Activated T-helper 1 cell treated with anti-CD3 and anti-CD28 coated beads, Interleukin-12 subunit alpha, Interleukin-12 subunit beta, Interleukin-2, Interleukin-4 antibody, amounts not matched to agents 30 ng/mL and 10 ng/mL and 1 ng/mL, durations not matched to agents 14 hours and 24 hours and 36 hours (primary cell): Measurements from ENCODE around the gene ARMH3. TPM values are rescaled to one million over a fixed set of nuclear protein-coding genes. Genes with fewer than 3 reads are reported as not detected.

Experiments used
- DNase-seq: peaks from one replicate; pipeline ENCODE4 v3.0.0; 2021; ENCODE audit warnings: low spot score
- H3K27ac Mint-ChIP-seq: one replicate; pipeline ENCODE4 v1.8.0; 2021; ENCODE audit warnings: mild to moderate bottlenecking, mixed read lengths
- H3K27me3 Mint-ChIP-seq: one replicate; pipeline ENCODE4 v1.8.0; 2022; ENCODE audit warnings: mild to moderate bottlenecking, moderate library complexity, mixed read lengths; ENCODE audit not compliant: insufficient read depth
- H3K36me3 Mint-ChIP-seq: one replicate; pipeline ENCODE4 v1.8.0; 2021; ENCODE audit warnings: low read depth, mixed read lengths
- H3K4me1 Mint-ChIP-seq: one replicate; pipeline ENCODE4 v1.8.0; 2021; ENCODE audit warnings: low read depth, mixed read lengths
- H3K4me3 Mint-ChIP-seq: one replicate; pipeline ENCODE4 v1.8.0; 2021; ENCODE audit warnings: mild to moderate bottlenecking, moderate library complexity, mixed read lengths
- H3K9me3 Mint-ChIP-seq: one replicate; pipeline ENCODE4 v1.8.0; 2021; ENCODE audit warnings: mixed read lengths
- intact Hi-C: fragments of 100-400 bp; cut with micrococcal nuclease; formaldehyde crosslinking; loops from one replicate; pipeline ENCODE4 v1.15.1; 2024
- total RNA-seq: library from RNA; stranded (reverse); gene quantifications from 2 replicates; pipeline ENCODE4 v1.2.3, GENCODE V29; 2022

ARMH3 gene
- total RNA-seq, 1 donor from 2014 or later = 21.5 TPM

GRCh38 chr10:101939008-101939648 is 116.8 kb downstream of the ARMH3 start:
- Mint-ChIP-seq H3K9me3 (no peaks in the 10 kb centered on the region), H3K27ac (no peak overlapping the region), H3K4me1 (peaks cover 4% of the 10 kb centered on the region), H3K4me3 (no peak overlapping the region), H3K27me3 (no peaks in the 10 kb centered on the region), H3K36me3 (peaks cover 17% of the 10 kb centered on the region)
- DNase-seq = no peak
- intact Hi-C loops = no loop called here

GRCh38 chr10:101938305-101939007 is 117.5 kb downstream of the ARMH3 start:
- no peak overlapping the region for H3K27ac Mint-ChIP-seq
- intact Hi-C loops = no loop called here
- H3K27me3 Mint-ChIP-seq = no peaks in the 10 kb centered on the region
- H3K9me3 Mint-ChIP-seq = no peaks in the 10 kb centered on the region
- no peak for DNase-seq
- peaks cover 18% of the 10 kb centered on the region for H3K36me3 Mint-ChIP-seq
- H3K4me1 Mint-ChIP-seq = peaks cover 4% of the 10 kb centered on the region
- no peak overlapping the region for H3K4me3 Mint-ChIP-seq

- intact Hi-C loops = no loop called here
- Mint-ChIP-seq H3K36me3 (peaks cover 24% of the 10 kb centered on the region), H3K27me3 (no peaks in the 10 kb centered on the region), H3K4me1 (peaks cover 13% of the 10 kb centered on the region), H3K9me3 (no peaks in the 10 kb centered on the region), H3K27ac (no peak overlapping the region), H3K4me3 (no peak overlapping the region)
- DNase-seq = no peak
These were observed 120.5 kb downstream of the ARMH3 start for GRCh38 chr10:101935431-101935830.

DNA sequence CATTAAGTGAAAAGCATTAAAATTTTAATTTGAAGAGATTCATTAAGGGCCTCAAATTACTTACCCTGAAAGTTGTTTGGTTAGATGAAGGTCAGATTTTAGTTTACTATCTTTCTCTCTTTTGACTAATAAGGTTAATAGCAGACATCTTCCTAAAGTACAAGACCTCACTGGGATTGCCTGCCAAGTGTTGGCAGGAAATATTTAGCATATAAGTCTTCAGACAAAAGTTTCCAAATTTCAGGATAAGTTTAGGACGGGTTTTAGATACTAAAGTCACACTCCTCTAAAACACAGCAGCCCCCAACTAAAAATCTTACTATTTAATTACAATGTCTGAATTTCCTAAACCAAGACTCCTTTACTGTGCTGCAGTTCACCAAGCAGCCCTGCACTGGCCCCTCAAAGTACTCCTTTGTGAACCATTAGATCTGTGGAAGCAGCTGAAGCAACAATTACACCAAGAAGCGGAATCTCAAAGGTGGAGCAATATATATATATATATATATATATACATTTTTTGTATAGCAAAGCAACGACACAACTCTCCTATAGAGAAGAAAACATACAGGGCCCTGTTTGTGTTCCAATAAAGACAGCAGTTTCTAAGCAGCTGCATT is 121.2 kb downstream of the ARMH3 start:
- Mint-ChIP-seq H3K36me3 (peaks cover 23% of the 10 kb centered on the region), H3K4me1 (peaks cover 13% of the 10 kb centered on the region), H3K4me3 (no peak overlapping the region), H3K27ac (no peak overlapping the region), H3K27me3 (no peaks in the 10 kb centered on the region), H3K9me3 (no peaks in the 10 kb centered on the region)
- no peak for DNase-seq
- intact Hi-C loops = loop anchor here (5.0 kb wide), 1 partner anchor 38 kb away; no protein-coding TSS in a partner anchor

GRCh38 chr10:101933976-101934375 is 122.0 kb downstream of the ARMH3 start:
- H3K27ac Mint-ChIP-seq = no peak overlapping the region
- intact Hi-C loops = loop anchor here (5.0 kb wide), 1 partner anchor 38 kb away; no protein-coding TSS in a partner anchor
- peaks cover 20% of the 10 kb centered on the region for H3K36me3 Mint-ChIP-seq

GRCh38 chr10:101932183-101932582 is 123.8 kb downstream of the ARMH3 start:
- peak overlapping the region; percentile 20 for H3K27ac Mint-ChIP-seq
- intact Hi-C loops = loop anchor here (5.0 kb wide), 1 partner anchor 40 kb away; no protein-coding TSS in a partner anchor
- no peaks in the 10 kb centered on the region for H3K9me3 Mint-ChIP-seq

More at GRCh38 chr10:101933976-101934375, 122.0 kb downstream of the ARMH3 start:
- Mint-ChIP-seq H3K9me3 (no peaks in the 10 kb centered on the region), H3K4me1 (peaks cover 13% of the 10 kb centered on the region), H3K27me3 (no peaks in the 10 kb centered on the region), H3K4me3 (no peak overlapping the region)
- DNase-seq = no peak

GRCh38 chr10:101925027-101925426 is 130.9 kb downstream of the ARMH3 start:
- peaks cover 16% of the 10 kb centered on the region for H3K4me1 Mint-ChIP-seq
- intact Hi-C loops = no loop called here
- no peaks in the 10 kb centered on the region for H3K27me3 Mint-ChIP-seq
- no peak overlapping the region for H3K27ac Mint-ChIP-seq
- H3K9me3 Mint-ChIP-seq = no peaks in the 10 kb centered on the region
- DNase-seq = no peak
- H3K4me3 Mint-ChIP-seq = no peak overlapping the region
- peaks cover 9% of the 10 kb centered on the region for H3K36me3 Mint-ChIP-seq

More at GRCh38 chr10:101932183-101932582, 123.8 kb downstream of the ARMH3 start:
- Mint-ChIP-seq H3K27me3 (no peaks in the 10 kb centered on the region), H3K4me3 (no peak overlapping the region), H3K4me1 (peaks cover 9% of the 10 kb centered on the region), H3K36me3 (peaks cover 16% of the 10 kb centered on the region)
- no peak for DNase-seq

- Mint-ChIP-seq H3K36me3 (peaks cover 11% of the 10 kb centered on the region), H3K4me3 (no peak overlapping the region), H3K27me3 (no peaks in the 10 kb centered on the region), H3K9me3 (no peaks in the 10 kb centered on the region), H3K27ac (no peak overlapping the region), H3K4me1 (peaks cover 19% of the 10 kb centered on the region)
- intact Hi-C loops = no loop called here
- DNase-seq = no peak
These were observed 132.7 kb downstream of the ARMH3 start for GRCh38 chr10:101923256-101923655.

- intact Hi-C loops = no loop called here
- Mint-ChIP-seq H3K27ac (no peak overlapping the region), H3K9me3 (no peaks in the 10 kb centered on the region), H3K27me3 (no peaks in the 10 kb centered on the region), H3K4me3 (no peak overlapping the region), H3K36me3 (peaks cover 11% of the 10 kb centered on the region), H3K4me1 (peaks cover 19% of the 10 kb centered on the region)
- DNase-seq = no peak
These were observed 133.1 kb downstream of the ARMH3 start for GRCh38 chr10:101922846-101923245.

DNA sequence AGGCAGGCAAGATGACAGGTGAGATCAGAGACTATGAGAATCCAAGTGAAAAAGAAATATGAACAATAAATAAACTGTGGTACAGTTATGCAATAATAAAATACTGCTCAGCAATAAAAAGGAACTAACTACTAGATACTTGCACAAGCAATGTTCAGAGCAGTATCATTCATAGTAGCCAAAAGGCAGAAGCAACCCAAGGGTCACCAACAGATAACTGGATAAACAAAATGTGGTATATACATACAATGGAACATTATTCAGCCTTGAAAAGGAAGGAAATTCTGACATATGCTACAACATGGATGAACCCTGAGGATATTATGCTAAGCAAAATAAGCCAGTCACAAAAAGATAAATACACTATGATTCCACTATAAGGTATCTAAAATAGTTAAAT is 135.4 kb downstream of the ARMH3 start:
- Mint-ChIP-seq H3K36me3 (peaks cover 8% of the 10 kb centered on the region), H3K27me3 (no peaks in the 10 kb centered on the region), H3K9me3 (no peaks in the 10 kb centered on the region), H3K4me3 (no peak overlapping the region), H3K4me1 (peaks cover 19% of the 10 kb centered on the region), H3K27ac (no peak overlapping the region)
- DNase-seq = no peak
- intact Hi-C loops = no loop called here

- peaks cover 19% of the 10 kb centered on the region for H3K4me1 Mint-ChIP-seq
These were observed 136.8 kb downstream of the ARMH3 start for GRCh38 chr10:101919026-101919770.

DNA sequence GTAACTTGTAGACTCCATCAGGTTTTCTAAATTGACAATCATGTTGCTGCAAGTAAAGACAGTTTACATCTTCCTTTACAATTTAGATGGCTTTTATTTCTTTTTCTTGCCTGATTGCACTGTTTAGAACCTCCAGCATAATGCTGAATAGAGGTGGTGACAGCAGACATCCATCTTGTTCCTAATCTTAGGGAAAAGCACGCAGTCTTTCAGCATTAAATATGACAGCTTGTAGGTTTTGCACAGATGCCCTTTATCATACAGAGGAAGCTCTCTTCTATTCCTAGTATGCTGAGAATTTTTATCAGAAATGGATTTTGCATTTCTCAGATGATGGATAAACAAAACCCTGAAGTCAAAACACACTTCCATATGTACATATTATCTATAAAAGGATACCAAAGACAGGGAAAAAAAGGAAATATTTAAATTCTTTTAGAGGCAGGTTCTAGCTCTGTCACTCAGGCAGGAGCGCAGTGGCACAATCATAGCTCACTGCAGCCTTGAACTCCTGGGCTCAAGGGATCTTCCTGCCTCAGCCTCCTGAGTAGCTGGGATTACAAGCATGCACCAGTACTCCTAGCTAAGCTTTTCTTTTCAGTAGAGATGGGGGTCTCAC is 143.3 kb downstream of the ARMH3 start:
- Mint-ChIP-seq H3K36me3 (peaks cover 3% of the 10 kb centered on the region), H3K27ac (no peak overlapping the region), H3K27me3 (no peaks in the 10 kb centered on the region), H3K9me3 (no peaks in the 10 kb centered on the region), H3K4me1 (no peaks in the 10 kb centered on the region), H3K4me3 (no peak overlapping the region)
- no peak for DNase-seq
- intact Hi-C loops = no loop called here

More at GRCh38 chr10:101919026-101919770, 136.8 kb downstream of the ARMH3 start:
- H3K27ac Mint-ChIP-seq = no peak overlapping the region
- peaks cover 8% of the 10 kb centered on the region for H3K36me3 Mint-ChIP-seq
- no peaks in the 10 kb centered on the region for H3K27me3 Mint-ChIP-seq
- DNase-seq = no peak
- intact Hi-C loops = no loop called here
- no peaks in the 10 kb centered on the region for H3K9me3 Mint-ChIP-seq
- no peak overlapping the region for H3K4me3 Mint-ChIP-seq
